ENCODE results near the gene CDO1.

Gene CDO1

GRCh38 chr5:115842089-115842935, 25.9 kb upstream of the CDO1 start:
- TF ChIP-seq CTCF (IDR thresholded peaks at IDR 0.05; ENCODE audit: insufficient read depth, missing control alignments) = peak; percentile 27
- FAIRE-seq = no peak
- no peak for DNase-seq (ENCODE audit: insufficient read length, low spot score)

DNA sequence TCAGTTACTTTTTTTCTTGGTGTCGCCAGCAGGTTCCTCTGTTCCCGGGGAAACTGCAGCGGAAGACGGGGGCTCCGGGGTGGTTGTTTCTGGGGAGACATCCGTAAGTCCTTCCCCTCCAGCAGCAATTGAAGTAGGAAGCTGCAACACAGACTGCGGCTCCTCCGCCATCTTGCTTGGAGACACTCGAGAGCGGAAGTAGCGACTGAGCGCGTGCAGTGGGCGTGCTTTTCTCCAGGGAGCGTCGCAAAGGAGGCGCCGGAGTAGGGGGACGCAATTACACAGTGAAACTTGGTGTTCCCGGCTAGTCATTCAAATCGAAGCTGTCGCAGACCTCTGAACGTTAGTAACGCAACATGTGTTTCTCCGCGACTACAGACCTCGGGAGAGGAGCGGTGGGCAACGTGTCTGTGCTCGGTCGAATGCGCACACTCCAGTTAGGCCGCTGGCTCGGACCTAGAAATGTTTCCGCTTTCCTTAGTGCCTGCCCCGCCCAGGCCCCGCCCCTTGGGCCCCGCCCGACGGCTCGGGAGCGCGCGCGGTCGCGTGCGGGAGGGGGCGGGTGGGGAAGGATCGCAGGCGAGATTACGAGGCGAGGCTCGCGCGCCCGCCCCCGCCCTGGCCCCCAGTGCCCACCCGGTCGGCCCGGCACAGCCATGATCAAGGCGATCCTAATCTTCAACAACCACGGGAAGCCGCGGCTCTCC, 25.1 kb upstream of the CDO1 start, which contains the start of the genes AP3S1 and ATG12:
Gene AP3S1 (plus strand): TSS at position 554 of the 707 bp plus-strand sequence. CDS start 103 bp downstream, at position 657.
Gene ATG12 (minus strand): TSS at position 184 of the 707 bp plus-strand sequence. CDS start 13 bp downstream, at position 171.
- no peak for TF ChIP-seq CTCF (IDR thresholded peaks at IDR 0.05; ENCODE audit: insufficient read depth, missing control alignments)
- DNase-seq (ENCODE audit: insufficient read length, low spot score) (peak; percentile 60), FAIRE-seq (no peak)

GRCh38 chr5:115840873-115841272, 24.4 kb upstream of the CDO1 start:
- FAIRE-seq = no peak
- no peak for TF ChIP-seq CTCF (IDR thresholded peaks at IDR 0.05; ENCODE audit: insufficient read depth, missing control alignments)
- DNase-seq (ENCODE audit: insufficient read length, low spot score) = no peak

- DNase-seq (ENCODE audit: insufficient read length, low spot score) = no peak
- TF ChIP-seq CTCF (IDR thresholded peaks at IDR 0.05; ENCODE audit: insufficient read depth, missing control alignments) = peak; percentile 58
- no peak for FAIRE-seq
Observed at GRCh38 chr5:115838885-115839518, 22.5 kb upstream of the CDO1 start.

- FAIRE-seq (no peak), DNase-seq (ENCODE audit: insufficient read length, low spot score) (no peak)
- TF ChIP-seq CTCF (IDR thresholded peaks at IDR 0.05; ENCODE audit: insufficient read depth, missing control alignments) = no peak
Observed at GRCh38 chr5:115835481-115835880, 19.0 kb upstream of the CDO1 start.

DNA sequence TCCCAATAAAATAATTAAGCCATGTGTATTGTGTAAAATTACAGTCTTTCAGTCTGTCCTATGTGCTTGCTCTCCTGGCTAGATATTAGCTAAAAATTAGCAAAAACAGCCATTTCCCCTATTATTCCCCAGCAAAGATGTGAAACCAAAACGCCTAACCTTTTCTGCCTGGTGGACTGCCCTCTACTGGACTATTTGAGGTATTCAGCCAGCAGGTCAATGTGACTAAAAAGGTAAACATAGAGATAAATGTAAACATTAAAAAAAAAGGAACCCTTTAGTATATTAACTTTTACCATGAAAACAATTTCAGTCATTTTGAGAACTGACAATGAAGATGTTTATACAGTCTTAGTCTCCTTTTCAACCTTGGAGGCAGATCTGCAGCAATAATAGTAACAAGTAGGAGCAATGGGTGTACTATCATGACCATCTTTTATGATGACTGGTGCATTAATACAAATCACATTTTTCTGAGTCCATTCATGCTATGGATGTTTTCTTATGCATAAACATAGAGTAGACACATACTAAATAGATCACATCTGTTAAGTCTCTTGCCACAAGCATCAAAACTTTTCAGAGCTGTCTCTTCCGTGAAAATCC, 14.8 kb upstream of the CDO1 start:
- peak; percentile 70 for TF ChIP-seq CTCF (IDR thresholded peaks at IDR 0.05; ENCODE audit: insufficient read depth, missing control alignments)
- FAIRE-seq (peak; percentile 25), DNase-seq (ENCODE audit: insufficient read length, low spot score) (no peak)
